ENCODE results near the gene FBXL12.
"Not testable (repeated sequence)": the region's sequence is repeated elsewhere in the genome, so short reads cannot be mapped to it uniquely, and the experiment has no call there.

FBXL12 gene, protein sequence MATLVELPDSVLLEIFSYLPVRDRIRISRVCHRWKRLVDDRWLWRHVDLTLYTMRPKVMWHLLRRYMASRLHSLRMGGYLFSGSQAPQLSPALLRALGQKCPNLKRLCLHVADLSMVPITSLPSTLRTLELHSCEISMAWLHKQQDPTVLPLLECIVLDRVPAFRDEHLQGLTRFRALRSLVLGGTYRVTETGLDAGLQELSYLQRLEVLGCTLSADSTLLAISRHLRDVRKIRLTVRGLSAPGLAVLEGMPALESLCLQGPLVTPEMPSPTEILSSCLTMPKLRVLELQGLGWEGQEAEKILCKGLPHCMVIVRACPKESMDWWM

DNA sequence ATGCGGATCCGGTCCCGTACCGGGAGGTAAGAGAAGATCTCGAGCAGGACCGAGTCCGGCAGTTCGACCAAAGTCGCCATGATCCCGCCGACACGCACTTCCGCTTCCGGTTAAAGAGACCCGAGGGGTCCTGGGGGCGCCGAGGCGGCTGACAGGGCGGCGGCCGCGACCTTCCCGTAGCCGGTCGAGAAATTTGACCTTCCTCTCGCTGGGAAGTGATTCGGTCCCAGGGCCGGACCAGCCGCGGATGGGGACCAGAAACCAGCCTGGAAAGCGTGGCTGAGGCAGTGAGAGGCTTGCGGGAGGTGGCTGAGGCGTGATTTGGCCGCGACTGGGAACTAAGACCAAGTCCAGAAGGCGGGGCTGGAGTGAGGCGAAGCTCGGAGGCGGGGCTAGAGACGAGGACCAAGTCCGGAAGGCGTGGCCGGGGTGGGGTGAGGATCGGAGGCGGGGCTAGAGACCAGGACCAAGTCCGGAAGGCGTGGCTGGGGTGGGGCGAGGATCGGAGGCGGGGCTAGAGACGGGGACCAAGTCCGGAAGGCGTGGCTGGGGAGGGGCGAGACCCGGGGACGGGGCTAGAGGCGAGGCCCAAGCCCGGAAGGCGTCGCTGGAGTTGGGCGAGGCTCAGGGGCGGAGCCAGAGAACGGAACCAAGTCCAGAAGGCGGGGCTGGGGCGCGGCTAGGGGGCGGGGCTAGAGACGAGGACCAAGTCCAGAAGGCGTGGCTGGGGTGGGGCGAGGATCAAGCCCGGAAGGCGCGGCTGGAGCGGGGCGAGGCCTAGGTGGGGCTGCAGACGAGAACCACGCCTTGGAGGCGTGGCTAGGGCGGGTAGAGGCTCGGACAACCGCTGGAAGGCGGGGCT lies at the start of gene FBXL12:
Gene FBXL12, minus strand, starts transcription at position 346 of the 862 bp plus-strand sequence. Its CDS starts 266 bp downstream, at position 80.
- DNase-seq: peak; percentile 97 to 99

DNA sequence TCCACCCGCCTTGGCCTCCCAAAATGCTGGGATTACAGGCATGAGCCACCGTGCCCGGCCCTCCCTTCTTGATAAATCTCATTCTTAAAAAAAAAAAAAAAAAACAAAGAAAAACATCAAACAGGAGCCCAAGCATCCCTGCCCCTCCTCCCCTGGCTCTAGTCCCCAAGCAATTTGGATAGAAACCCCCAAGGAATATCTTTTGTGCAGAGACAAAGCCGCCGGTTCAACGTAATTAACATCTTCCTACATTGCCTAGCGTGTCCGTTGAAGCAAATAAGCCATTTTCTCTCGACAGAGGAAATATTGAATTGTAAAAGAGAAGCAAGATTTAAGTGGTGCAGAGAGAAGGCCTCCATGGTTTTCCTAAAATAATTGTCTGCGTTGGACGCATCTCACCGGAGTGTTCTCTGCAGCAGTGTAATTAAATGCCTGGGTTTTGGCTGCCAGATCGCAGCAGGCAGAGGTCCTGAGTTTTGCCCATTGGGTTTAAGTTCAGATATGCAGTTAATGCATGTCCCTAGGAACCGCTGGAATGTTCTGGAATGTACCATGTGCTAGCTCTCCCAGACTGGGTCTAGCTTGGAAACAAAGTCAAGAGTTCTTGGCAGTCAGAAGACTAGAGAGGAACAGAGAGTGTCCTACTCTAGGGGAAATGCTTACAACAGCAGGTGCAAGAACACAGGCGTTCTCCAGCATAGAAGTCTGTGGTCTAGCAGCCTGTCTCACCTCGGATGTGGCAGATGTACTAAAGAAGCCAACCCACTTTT lies 47.0 kb upstream of the FBXL12 start:
- no peak for DNase-seq

DNA sequence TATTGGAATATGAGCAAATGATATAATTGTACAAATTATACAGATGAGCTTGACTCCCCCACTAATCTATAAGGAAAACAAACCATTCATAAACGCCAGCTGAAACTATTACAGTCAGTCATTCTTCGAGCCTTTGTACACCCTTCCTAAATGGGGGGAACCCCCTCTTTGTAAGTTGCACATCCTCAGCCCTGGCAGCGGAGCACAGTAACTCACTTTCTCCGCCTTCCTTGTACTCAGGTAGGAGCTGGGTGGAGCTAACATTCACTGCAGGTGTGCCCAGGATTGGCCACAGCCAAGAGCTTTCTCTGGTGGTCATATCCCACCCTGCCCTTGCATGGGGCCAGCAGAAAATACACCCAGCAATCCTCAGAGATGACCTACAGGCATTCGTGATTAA lies 44.9 kb upstream of the FBXL12 start:
- no peak for DNase-seq

DNA sequence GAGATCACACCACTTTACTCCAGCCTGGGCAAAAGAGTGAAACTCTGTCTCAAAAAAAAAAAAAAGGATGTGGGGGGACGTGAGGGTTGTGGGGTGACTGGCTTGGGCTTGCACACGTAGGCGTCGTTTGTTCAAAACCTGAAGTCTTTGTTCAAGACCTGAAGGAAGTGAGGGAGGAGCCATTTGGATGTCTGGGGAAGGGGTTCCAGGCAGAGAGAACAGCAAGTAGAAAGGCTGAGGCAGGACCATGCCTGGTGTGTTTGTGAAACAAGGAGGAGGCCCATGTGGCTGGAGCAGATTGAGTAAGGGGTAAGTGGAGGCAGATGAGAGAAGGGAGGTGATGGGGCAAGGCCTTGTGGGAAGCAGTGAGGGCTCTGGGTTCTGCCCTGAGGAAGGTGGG lies 44.1 kb upstream of the FBXL12 start:
- DNase-seq: no peak

DNA sequence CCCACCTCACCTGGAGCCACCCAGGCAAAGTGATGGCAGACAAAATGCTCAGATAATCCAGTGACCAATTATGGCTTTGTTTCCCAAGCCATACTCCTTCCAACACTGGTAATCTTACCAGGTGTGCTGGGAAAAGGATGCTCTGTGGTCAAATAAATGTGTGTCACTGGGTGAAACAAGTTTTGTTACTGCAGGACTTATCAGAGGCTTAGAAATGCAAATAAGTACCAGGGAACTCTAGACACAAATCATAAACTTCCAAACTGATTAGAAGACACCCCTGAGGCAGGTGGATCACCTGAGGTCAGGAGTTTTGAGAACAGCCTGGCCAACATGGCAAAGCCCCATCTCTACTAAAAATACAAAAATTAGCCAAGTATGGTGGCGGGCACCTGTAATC lies 42.6 kb upstream of the FBXL12 start:
- DNase-seq: no peak

DNA sequence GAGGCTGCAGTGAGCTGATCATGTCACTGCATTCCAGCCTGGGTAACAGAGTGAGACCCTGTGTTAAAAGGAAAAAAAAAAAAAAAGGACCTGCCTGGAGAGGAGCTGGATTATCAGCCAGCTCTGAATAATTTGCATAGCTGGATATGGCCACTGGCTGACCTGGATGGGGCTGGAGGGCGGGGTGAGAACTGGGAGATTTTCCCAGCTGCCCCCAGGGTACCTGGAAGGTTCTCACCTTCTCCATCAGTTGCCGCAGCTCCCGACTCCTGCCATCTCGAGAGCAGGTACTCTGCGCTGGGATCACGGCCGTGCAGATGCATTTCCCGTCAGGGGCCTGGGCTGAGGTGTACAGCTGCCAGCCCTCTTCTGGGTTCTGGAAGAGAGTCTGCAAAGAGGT lies 41.5 kb upstream of the FBXL12 start:
- DNase-seq: no peak

DNA sequence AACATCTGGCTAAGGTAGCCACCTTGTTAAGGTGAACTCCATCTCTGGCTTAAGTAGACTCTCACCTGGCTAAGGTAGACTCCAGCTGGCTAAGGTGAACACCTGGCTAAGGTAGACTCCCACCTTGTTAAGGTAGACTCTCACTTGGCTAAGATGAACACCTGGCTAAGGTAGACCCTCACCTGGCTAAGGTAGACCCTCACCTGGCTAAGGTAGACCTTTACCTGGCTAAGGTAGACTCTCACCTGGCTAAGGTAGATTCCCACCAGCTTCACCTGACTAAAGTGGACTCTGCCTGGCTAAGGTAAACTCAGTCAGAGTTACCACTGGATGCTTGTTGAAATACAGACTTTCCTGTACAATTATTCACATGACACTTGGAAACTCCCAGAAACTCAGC lies 39.9 kb upstream of the FBXL12 start:
- DNase-seq: no peak

DNA sequence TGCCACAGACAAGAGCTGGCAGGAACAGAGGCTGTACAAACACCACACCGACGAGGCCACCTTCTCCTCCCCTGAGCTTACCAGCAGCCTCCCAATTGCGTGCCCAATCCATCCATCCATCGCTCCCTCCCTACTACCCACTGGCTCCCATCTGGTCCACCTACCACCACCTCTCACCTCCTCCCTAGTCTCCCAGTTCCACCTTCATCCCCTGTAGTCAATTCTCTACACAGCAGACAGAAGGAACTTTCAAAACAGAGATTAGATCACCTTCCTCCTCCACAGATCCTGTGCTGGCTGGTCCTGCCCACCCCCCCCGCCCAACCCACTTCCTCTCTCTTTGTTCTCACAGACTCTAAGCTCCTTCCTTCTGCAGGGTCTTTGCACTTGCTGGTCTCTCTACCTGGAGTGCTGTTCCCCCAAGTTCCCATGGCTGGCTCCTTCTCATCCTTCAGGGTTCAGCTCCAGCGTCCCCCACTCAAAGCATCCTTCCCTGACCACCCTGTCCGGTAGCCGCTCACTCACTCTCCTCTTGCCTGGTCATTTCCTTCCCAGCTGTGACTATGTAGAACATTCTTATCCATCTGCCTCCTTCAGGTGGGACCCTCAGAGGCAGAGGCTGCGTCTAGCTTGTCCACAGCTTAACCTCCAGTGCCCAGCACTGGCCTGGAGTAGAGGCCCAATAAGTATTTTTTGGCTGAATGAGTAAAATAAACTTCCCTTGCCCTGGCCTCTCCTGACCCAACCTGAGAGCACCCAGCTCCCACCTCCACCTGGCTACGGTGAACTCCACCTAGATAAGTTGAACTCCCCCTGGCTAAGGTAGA lies 39.3 kb upstream of the FBXL12 start:
- no peak for DNase-seq

DNA sequence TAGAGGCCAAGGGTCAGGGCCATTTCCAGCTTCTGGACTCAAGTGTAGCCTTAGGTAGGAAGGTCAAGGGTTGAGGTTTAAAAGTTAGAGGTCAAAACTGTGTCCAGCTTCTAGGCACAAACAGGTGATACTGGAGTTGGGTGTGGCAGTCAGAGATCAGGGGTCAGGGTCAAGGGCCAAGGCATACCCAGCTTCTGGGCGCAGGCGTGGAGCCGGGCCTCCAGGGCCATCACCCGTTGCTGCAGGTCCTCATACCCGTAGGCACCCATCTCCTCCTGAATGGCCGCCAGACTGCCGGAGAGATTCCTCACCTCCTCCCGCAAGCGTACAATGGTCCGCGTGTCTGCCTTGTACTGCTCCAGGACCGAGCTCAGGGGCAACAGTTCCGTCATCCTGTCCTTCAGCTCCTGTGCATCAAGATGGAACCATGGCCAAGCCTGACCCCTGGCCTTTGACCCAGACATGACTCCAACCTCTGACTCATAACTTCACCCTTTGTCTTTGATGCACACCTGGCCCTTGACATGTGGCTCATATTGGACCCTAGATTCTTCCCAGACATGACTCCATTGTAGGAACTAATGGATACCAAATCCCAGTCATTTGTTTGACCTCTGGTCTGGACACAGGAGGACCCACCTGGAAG lies 38.3 kb upstream of the FBXL12 start:
- no peak for DNase-seq

DNA sequence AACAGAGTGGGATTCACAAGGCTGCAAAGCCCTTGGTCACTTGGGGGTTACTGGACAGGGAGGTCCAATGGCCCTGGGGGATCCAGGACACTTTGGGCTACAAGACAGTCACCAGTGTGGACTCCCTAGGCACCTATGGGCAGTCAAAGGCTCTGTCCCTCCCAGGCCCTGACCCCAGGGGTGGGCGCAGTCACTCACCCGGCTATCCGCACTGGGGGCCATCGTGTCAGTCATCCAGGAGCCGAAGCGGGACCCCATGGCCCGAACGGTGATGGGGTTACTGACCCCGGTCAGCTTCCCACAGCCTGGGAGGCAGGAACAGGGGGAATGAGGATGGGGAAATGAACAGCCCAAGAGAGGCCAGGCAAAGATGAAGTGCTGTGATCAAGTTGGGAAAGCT lies 37.7 kb upstream of the FBXL12 start:
- DNase-seq: no peak

DNA sequence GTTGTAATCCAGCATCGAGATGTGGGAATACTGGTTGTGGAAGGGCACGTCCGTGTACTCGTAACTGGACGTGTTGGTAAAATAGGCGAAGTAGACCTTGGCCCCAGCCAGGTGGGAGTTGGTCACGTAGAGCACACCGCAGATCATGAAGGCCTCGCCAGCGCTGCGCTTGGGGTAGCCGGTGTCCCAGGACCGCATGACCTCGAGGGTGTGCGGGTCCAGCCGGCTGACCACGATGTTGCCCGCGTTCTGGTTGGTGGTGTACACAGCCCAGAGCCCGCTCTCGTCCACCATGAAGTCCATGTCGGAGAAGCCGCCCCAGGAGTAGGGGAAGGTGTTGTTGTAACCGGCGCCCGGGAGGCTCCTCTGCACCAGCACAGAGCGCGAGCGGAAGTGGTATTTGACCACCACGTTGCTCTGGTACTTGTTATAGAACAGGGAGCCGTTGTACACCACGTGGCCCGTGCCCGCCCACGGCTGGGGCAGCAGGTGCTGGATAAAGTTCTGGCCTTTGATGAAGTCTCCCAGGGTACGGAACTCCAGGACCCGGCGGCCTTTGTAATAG lies 35.5 kb upstream of the FBXL12 start:
- no peak for DNase-seq

DNA sequence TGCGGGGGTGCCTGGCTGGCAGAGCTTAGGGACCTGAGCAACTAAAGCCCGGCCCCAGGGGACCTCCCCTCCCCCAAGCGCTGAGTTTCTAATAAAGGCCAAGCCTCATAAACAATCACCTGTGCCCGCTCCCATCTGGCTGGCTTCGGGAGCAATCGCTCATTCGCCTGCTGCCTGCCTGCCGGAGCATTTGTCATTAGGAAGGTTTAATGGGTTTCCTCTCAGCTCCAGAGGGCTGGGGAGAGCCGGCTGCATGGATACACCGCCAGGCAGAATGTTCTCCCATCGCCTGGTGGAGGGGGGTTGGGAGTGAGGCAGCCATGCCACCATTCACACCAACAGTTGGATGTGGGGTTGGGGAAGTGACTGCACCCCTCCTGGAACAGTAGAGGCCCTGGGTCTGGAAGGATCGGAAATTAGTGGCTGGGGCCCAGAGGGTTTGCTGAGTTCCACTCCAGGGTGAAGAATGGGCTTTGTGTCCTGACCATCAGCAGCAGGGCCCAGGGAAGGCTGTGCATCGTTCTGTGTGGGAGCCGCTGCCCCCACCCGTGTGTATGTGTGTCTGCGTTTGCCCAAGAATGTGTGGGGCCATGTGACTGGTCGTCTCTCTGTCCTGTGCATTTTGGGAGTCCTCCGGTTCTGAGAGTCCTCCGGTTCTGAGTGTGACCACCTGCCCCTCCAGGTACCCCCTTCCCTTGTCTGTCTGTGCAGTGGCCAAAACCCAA lies 31.5 kb upstream of the FBXL12 start:
- no peak for DNase-seq

DNA sequence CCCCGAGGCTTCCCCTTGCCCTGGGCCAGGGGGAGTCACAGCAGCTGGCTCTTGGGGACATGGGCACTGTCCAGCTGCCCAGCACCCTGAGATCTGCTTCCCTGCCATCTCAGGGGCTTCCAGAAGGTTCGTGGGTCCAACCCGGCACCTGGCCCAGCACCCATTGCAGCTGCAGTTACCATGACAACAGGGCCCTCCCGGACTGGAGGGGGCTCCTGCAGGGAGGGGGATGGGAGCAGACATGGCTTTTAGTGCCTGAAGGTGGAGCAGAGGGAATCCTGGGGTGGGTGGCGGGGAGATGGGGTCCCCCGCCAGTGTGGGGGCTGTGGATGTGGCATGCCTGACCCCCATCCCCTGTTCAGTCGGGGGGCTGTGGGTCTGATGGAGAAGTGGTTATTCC lies 30.9 kb upstream of the FBXL12 start:
- no peak for DNase-seq

DNA sequence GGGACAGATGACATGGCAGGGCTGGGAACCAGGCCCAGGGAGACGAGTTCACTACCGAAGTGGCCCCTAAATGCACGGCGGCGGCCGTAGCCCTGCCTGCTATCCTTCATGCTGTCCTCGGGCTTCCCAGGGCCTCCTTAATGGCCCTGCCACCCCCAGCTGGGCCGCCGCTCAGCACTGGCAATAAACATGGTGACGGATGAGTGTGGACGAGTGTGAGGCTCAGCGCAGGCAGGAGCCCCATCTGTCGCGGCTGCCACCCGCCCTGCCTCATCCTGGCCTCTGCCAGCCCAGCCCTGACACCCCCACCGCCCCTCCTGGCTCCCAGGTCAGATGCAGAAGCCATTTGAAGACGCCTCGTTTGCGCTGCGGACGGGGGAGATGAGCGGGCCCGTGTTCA lies 29.9 kb upstream of the FBXL12 start:
- no peak for DNase-seq

DNA sequence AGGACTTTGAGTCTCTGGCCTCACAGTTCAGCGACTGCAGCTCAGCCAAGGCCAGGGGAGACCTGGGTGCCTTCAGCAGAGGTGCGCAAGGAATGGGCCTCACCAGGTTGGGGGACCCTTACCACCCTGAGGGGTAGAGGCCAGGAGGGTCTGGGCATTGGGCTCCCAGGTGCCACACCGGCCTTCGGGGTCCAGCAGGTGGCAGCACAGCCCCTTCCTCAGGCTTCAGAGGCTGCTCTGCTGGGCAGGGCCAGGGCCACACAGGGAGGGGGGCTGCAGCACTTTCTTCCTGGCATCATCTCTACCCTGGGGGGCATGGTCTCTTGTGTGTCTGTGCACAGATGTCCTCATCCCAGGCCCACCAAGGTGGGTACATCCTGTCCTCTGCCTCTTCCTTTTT lies 29.2 kb upstream of the FBXL12 start:
- no peak for DNase-seq

DNA sequence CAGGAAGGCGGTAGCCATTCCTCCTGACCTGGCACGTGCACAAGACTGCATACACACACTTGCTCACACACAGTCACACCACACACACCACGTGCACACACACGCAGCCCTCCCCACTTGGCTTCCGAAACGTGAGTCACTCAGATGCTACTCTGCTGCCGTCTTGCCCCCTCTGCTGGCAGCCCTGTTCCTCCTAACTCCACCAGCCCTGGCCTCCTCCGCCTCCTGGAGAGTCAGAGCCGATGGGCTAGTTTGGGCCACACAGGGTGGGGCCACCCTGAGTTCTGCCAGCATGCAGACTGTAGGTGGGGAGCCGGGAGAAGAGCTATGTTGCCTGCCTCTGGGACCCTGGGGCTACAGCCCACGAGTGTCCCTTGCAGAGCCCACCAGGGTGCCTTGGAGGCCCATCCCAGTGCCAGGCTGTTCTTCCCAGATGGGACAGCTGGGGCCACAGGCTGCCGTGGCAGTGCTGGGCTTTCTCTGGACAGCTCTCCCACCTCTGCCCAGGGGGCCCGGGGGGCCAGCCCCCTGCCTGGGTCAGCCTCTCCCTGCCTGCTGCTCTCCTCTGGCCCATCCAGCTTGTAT lies 28.3 kb upstream of the FBXL12 start:
- no peak for DNase-seq

DNA sequence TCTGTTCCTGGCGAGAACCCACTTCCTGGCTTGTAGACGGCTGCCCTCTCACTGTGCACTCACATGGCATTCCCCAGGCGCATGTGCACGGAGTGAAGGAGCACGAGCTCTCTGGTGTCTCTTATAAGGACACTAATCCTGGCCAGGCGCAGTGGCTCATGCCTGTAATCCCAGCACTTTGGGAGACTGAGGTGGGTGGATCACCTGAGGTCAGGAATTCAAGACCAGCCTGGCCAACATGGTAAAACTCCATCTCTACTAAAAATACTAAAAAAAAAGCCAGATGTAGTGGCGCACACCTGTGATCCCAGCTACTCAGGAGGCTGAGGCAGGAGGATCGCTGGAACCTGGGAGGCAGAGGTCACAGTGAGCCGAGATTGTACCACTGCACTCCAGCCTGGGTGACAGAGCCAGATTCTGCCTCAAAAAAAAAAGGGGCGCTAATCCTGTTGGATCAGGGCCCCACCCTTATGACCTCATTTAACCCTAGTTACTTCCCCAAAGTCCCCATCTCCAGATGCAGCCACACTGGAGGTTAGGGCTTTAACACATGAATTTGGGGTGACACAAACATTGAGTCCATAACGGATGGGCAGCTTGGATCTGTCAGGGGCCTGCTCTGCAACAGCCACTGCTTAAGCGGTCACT lies 24.9 kb upstream of the FBXL12 start:
- not testable (repeated sequence) for DNase-seq

DNA sequence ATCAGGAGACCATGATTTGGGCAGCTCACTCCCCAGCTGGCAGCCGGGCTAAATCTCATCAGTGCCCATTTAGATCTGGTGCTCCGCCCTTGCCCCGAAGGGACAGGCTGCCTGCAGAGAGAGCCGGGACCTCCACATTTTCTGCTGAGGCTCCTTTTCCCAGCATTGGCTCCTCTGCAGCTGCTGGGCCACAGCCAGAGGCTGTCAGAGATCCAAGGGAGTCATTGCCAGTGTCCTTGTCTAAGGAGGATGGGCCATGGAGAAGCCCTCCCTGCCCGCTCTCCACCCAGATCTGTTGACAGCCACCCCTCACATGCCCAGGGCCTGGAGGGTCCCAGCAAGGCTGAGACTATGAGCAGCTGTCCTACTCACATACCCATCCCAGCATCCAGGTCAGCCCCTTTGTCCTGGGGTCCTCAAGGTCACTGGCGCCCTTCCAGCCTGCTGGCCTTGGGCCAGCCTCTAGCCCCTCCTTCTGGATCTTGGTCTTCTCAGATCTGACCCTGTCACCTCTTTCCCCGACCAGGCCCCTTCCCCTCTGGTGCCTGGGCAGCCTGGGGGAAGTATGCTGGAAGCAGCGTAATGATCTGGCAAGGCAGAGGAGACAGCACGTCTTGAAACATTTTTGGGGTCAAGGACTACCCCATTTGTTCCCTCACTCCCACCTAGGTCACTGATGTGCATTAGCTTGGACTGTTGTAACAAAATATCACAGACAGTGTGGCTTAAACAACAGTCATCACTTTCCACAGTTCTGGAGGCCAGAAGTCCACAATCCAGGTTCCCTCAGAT lies 24.2 kb upstream of the FBXL12 start:
- no peak for DNase-seq

DNA sequence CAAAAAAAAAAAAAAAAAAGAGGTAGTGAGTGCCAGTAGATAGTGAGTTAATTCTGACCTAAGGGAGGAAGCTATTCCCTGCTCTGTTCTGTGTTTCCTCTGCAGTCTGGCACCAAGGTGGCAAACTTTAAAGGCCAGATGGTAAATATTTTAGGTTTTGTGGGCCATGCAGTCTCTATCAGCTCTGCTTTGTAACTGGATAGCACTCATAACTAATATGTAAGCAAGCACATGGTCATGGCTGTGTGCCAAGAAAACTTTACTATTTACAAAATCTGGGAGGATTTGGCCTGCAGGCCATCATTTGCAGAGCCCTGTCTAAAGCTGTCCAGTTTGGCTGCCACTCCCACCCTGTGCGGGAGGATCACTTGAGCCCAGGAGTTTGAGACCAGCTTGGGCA lies 20.5 kb upstream of the FBXL12 start:
- no peak for DNase-seq
